Measurements from ENCODE around the gene ZC3HAV1.

The ZC3HAV1 gene

DNA sequence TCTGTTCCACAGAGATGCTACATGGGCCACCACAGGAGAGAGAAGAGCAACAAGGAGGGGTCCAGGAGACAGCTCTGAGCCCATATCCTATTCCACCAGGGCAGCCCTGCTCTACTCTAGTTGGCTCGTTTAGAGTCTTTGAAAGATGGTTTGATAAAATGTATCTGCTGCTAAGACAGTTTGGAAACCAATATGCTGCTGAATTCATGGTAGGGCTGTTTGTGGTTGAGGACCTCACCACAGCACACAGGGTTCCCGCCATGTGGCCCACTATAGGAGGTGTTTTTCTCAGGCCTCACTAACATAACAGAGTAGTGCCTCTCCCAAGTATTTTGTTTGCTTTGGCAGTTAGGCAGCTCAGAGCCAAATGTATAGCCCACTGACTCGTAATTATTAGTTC lies 37.8 kb downstream of the ZC3HAV1 start:
- TF ChIP-seq, protein P1, sequence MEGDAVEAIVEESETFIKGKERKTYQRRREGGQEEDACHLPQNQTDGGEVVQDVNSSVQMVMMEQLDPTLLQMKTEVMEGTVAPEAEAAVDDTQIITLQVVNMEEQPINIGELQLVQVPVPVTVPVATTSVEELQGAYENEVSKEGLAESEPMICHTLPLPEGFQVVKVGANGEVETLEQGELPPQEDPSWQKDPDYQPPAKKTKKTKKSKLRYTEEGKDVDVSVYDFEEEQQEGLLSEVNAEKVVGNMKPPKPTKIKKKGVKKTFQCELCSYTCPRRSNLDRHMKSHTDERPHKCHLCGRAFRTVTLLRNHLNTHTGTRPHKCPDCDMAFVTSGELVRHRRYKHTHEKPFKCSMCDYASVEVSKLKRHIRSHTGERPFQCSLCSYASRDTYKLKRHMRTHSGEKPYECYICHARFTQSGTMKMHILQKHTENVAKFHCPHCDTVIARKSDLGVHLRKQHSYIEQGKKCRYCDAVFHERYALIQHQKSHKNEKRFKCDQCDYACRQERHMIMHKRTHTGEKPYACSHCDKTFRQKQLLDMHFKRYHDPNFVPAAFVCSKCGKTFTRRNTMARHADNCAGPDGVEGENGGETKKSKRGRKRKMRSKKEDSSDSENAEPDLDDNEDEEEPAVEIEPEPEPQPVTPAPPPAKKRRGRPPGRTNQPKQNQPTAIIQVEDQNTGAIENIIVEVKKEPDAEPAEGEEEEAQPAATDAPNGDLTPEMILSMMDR (IDR thresholded peaks at IDR 0.05), result no peak
- TF ChIP-seq ZFX (IDR thresholded peaks at IDR 0.05; ENCODE audit: borderline replicate concordance), result no peak
- no peak overlapping the region for H3K27ac ChIP-seq

DNA sequence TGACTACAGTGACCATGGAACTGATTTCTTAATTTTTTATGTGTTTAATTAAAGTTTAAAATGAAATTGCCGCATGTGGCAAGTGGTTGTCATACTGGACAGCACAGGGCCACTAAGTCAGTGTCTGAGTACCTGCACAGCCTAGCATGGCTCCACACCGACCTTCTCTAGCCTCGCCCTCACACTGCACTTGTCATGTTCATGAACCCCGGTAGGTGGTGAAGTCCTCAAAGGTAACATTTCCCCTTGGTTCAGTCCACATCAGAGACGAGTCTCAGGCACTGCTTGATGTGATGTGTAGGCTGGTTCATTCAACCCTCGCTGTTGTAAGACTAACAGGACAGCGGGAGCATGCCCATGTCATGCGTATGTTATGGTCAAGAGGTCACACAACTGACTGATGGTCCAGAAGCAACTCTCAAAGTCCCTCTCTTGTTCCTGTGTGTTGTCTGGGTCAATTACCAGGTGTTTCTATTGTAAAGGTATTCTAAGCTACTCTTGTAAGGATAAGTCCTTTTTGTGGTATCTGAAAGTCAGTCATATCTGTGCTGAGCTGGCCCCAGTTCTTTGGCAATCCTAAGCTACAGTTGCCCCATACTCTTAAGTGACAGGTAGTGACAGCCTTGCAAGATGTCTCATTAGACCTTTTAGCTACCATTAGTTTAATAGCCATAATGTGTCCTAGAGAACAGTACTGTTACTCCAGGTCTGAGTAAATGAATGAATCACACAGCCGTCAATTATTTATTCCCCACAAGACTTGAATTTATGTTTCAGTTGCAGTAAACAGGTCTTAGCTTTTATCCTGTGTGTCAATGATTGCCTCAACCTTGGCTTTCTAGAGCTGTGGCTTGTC lies 40.7 kb downstream of the ZC3HAV1 start:
- TF ChIP-seq, protein P1 (IDR thresholded peaks at IDR 0.05), result no peak
- no peak for TF ChIP-seq ZFX (IDR thresholded peaks at IDR 0.05; ENCODE audit: borderline replicate concordance)
- H3K27ac ChIP-seq, result no peak overlapping the region

DNA sequence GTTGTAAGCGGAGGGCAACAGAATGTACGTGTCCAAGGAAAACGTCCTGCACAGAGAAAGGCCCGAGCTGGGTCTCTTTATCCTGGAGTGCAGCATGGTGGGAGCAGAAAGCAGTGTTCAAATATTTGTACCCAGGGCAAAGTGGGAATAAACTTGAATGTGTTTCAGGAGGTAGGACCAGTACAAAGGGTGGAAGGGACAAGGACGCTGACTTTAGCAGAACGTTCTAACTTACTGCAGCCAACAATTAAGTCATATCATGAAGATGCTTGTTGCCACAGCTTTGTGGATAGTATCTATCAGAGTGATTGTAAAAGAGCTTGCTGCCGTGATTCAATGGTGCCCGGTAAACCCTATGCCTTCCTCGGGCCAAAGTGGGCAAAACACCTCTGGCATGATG lies 43.2 kb downstream of the ZC3HAV1 start:
- no peak overlapping the region for H3K27ac ChIP-seq
- TF ChIP-seq ZFX (IDR thresholded peaks at IDR 0.05; ENCODE audit: borderline replicate concordance), result no peak
- TF ChIP-seq, protein P1 (IDR thresholded peaks at IDR 0.05), result no peak

DNA sequence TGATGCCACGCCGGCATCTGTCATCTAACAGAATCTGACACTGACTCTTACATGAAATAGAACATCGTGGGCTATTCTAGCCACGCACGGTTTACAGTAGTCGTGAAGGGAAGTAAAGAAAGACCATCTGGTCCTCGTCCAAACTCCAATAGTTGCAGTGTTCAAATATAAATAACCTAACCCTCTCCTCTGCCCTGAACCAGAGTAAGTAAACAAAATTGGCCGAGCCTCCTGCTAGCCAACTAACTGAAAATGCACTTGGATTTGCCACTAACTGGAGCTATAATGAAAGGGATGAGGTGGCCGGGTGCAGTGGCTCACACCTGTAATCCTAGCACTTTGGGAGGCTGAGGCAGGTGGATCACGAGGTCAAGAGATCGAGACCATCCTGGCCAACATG lies 44.2 kb downstream of the ZC3HAV1 start:
- no peak for TF ChIP-seq ZFX (IDR thresholded peaks at IDR 0.05; ENCODE audit: borderline replicate concordance)
- no peak overlapping the region for H3K27ac ChIP-seq

DNA sequence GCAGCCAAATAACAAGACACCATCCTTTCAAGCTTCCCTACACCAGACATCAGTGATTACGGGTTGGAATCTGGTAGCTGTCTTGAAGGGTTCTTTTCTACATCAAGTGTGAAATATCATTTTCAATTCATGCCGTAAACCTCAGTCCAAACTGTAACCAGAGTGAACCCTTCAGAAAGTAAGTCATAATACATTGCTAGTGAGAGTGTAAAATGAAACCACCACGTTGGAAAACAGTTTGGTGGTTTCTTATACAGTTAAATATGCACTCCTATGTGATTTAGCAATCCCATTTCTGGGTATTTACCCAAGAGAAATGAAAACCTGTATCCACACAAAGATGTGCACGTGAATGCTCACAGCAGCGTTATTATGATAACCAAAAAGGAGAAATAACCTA lies 48.1 kb downstream of the ZC3HAV1 start:
- TF ChIP-seq, protein P1 (IDR thresholded peaks at IDR 0.05), result no peak
- no peak for TF ChIP-seq ZFX (IDR thresholded peaks at IDR 0.05; ENCODE audit: borderline replicate concordance)
- no peak overlapping the region for H3K27ac ChIP-seq

DNA sequence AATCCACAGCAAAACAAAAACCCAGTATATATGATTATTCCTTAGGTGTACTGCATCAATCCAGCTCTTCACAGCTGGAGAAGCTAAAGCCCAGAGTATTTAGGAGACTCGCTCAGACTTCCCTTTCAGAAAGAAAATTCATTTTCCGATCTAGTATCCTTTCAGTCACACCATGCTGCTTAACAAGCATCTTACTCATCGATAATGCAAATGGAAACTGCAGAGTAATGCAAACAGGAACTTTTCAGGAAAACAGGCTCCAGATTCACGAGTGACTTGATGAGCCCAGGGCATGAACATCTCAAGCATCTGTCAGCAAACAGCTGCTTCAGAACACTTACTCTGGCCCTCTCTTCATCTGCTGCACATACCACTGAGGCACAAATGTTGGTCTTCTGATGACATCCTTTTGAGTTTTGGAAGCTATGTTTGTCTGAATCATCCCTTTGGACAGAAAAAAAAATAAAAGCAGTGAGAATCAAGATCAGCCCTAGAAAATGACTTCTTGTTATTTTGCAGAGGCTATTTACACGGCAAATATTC lies 48.8 kb downstream of the ZC3HAV1 start:
- no peak overlapping the region for H3K27ac ChIP-seq
- TF ChIP-seq ZFX (IDR thresholded peaks at IDR 0.05; ENCODE audit: borderline replicate concordance), result no peak
- TF ChIP-seq, protein P1 (IDR thresholded peaks at IDR 0.05), result no peak

DNA sequence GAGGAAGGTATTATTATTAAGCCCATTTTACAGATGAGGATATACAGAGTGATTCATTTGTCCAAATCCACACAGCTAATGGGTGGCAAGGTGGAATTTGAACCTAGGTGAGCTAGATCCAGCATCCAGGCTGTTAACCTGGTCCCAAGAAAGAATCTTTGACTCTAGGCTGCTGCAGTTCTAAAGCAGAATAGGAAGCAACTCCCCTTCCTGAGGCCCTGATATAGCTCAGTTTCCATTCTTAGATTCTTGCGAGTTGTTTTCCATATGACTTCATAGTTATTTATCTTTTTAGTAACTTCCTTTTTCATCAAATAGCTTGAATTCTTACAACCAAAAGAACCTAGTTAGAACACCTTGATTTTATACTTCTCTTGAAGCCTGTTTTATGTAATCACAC lies 49.6 kb downstream of the ZC3HAV1 start:
- TF ChIP-seq, protein P1 (IDR thresholded peaks at IDR 0.05), result no peak
- TF ChIP-seq ZFX (IDR thresholded peaks at IDR 0.05; ENCODE audit: borderline replicate concordance), result no peak

More for the DNA sequence above, 49.6 kb downstream of the ZC3HAV1 start:
- no peak overlapping the region for H3K27ac ChIP-seq

Measured in 22Rv1 (cell line).